ENCODE data around the gene IHH.

The IHH gene

DNA sequence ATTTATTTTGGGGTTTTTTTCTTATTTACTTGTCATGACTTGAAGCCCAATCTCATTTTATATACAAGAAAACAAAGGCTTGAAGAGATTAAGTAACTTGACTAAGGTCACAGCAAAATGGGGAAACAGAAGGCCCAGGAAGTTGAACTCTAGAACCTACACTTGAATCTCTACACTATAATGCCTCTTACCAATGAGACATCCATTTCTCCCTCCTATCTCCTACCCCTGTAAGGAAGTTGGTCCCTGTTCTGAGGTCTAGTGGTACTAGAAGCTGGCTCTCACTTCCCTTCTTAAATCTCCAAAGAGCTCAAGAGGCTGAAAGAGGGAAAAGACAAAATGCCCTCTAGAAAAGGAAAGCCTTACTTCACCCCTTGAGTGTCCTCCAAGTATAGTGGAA, 25.5 kb upstream of the IHH start:
- Histone ChIP-seq H3K79me2 (ENCODE audit: insufficient read depth, low read length) (no peaks in the 10 kb centered on the region), H3K9me2 (replicated peaks; ENCODE audit: insufficient read depth, low read length) (no peaks in the 10 kb centered on the region), H3K36me3 (ENCODE audit: low read length) (no peaks in the 10 kb centered on the region), H3K27ac (ENCODE audit: low read depth, low read length) (no peak overlapping the region), H4K20me1 (ENCODE audit: low read depth, low read length) (no peaks in the 10 kb centered on the region), H3K4me3 (ENCODE audit: insufficient read depth, low read length, poor library complexity, severe bottlenecking) (no peak overlapping the region), H3K4me2 (ENCODE audit: low read depth, low read length, poor library complexity, severe bottlenecking) (no peak overlapping the region), H2AFZ (ENCODE audit: low read depth, low read length, severe bottlenecking) (no peak overlapping the region), H3K9me3 (ENCODE audit: insufficient read depth, low read length) (no peaks in the 10 kb centered on the region), H3K27me3 (ENCODE audit: low read length) (no peaks in the 10 kb centered on the region), H3F3A (ENCODE audit: insufficient read depth) (no peaks in the 10 kb centered on the region), H3K9ac (ENCODE audit: low read length) (no peak overlapping the region)
- no peak for TF ChIP-seq EZH2phosphoT487 (conservative IDR thresholded peaks at IDR 0.05; ENCODE audit: low read length)
- TF ChIP-seq, protein P1, sequence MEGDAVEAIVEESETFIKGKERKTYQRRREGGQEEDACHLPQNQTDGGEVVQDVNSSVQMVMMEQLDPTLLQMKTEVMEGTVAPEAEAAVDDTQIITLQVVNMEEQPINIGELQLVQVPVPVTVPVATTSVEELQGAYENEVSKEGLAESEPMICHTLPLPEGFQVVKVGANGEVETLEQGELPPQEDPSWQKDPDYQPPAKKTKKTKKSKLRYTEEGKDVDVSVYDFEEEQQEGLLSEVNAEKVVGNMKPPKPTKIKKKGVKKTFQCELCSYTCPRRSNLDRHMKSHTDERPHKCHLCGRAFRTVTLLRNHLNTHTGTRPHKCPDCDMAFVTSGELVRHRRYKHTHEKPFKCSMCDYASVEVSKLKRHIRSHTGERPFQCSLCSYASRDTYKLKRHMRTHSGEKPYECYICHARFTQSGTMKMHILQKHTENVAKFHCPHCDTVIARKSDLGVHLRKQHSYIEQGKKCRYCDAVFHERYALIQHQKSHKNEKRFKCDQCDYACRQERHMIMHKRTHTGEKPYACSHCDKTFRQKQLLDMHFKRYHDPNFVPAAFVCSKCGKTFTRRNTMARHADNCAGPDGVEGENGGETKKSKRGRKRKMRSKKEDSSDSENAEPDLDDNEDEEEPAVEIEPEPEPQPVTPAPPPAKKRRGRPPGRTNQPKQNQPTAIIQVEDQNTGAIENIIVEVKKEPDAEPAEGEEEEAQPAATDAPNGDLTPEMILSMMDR (IDR thresholded peaks at IDR 0.05; ENCODE audit: insufficient read depth, low read length, poor library complexity, severe bottlenecking), result no peak

DNA sequence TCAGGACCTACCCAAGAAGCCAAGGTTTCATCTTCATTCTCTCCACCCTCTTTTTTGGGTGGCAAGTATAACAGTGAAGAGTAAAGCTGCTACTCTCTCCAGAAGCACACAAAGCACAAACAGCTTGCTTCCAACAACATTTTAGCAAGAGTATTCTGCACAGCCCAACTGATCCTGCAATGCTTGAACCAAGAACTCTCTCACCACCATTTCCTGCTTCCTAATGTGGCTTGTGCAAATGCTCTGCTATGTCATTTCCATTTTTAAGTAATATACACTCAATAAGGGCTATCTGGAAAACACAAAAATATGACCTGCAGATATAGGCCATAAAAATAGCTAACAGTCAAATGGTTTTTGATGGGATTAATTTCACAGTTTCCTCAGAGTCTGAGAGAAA, 24.1 kb upstream of the IHH start:
- no peak overlapping the region for H3K4me2 ChIP-seq (ENCODE audit: low read depth, low read length, poor library complexity, severe bottlenecking)
- H3F3A ChIP-seq (ENCODE audit: insufficient read depth), result no peaks in the 10 kb centered on the region
- H3K9me3 ChIP-seq (ENCODE audit: insufficient read depth, low read length), result no peaks in the 10 kb centered on the region
- TF ChIP-seq, protein P1 (IDR thresholded peaks at IDR 0.05; ENCODE audit: insufficient read depth, low read length, poor library complexity, severe bottlenecking), result no peak
- no peak for TF ChIP-seq EZH2phosphoT487 (conservative IDR thresholded peaks at IDR 0.05; ENCODE audit: low read length)
- no peaks in the 10 kb centered on the region for H3K27me3 ChIP-seq (ENCODE audit: low read length)
- no peaks in the 10 kb centered on the region for H3K79me2 ChIP-seq (ENCODE audit: insufficient read depth, low read length)
- no peak overlapping the region for H3K27ac ChIP-seq (ENCODE audit: low read depth, low read length)
- no peak overlapping the region for H2AFZ ChIP-seq (ENCODE audit: low read depth, low read length, severe bottlenecking)
- H3K36me3 ChIP-seq (ENCODE audit: low read length), result no peaks in the 10 kb centered on the region
- no peak overlapping the region for H3K4me3 ChIP-seq (ENCODE audit: insufficient read depth, low read length, poor library complexity, severe bottlenecking)
- H3K9me2 ChIP-seq (replicated peaks; ENCODE audit: insufficient read depth, low read length), result no peaks in the 10 kb centered on the region
- H3K9ac ChIP-seq (ENCODE audit: low read length), result no peak overlapping the region
- H4K20me1 ChIP-seq (ENCODE audit: low read depth, low read length), result no peaks in the 10 kb centered on the region

DNA sequence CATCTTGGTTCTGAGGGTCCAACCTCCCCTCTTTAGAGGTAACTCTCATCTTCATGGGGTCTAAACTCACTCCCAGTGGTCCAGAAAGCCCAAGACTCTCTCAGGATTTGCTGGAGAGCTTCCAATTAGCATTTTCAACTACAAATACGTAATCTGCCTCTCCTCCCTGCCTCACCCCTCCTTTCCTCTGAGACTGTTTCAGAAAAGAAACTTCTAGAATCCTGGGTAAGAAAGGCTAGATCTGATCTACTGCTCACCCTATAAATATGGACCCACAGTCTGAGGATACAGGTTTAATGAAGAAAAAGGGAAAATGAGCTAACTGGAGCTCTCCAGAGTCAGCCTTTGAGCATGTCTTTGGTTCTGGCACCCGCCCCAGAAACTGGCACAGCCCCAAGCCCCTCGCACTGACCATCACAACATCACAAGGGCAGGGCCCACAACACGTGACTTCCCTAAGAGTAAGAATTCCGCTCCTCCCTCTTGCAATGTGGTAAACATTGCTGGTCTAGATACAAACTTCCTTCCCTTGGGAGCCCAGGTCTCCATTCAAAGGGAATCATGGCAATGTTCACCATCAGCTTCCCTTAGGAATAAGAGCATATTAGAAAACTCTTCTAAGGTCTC, 21.7 kb upstream of the IHH start:
- H3K4me2 ChIP-seq (ENCODE audit: low read depth, low read length, poor library complexity, severe bottlenecking), result no peak overlapping the region
- H3K27ac ChIP-seq (ENCODE audit: low read depth, low read length), result no peak overlapping the region
- H3K9ac ChIP-seq (ENCODE audit: low read length), result no peak overlapping the region
- no peak overlapping the region for H3K4me3 ChIP-seq (ENCODE audit: insufficient read depth, low read length, poor library complexity, severe bottlenecking)
- no peaks in the 10 kb centered on the region for H3K79me2 ChIP-seq (ENCODE audit: insufficient read depth, low read length)
- H4K20me1 ChIP-seq (ENCODE audit: low read depth, low read length), result no peaks in the 10 kb centered on the region
- no peak overlapping the region for H2AFZ ChIP-seq (ENCODE audit: low read depth, low read length, severe bottlenecking)
- H3K9me2 ChIP-seq (replicated peaks; ENCODE audit: insufficient read depth, low read length), result no peaks in the 10 kb centered on the region
- H3K36me3 ChIP-seq (ENCODE audit: low read length), result no peaks in the 10 kb centered on the region
- no peaks in the 10 kb centered on the region for H3K9me3 ChIP-seq (ENCODE audit: insufficient read depth, low read length)
- TF ChIP-seq EZH2phosphoT487 (conservative IDR thresholded peaks at IDR 0.05; ENCODE audit: low read length), result no peak
- no peaks in the 10 kb centered on the region for H3K27me3 ChIP-seq (ENCODE audit: low read length)
- no peaks in the 10 kb centered on the region for H3F3A ChIP-seq (ENCODE audit: insufficient read depth)

DNA sequence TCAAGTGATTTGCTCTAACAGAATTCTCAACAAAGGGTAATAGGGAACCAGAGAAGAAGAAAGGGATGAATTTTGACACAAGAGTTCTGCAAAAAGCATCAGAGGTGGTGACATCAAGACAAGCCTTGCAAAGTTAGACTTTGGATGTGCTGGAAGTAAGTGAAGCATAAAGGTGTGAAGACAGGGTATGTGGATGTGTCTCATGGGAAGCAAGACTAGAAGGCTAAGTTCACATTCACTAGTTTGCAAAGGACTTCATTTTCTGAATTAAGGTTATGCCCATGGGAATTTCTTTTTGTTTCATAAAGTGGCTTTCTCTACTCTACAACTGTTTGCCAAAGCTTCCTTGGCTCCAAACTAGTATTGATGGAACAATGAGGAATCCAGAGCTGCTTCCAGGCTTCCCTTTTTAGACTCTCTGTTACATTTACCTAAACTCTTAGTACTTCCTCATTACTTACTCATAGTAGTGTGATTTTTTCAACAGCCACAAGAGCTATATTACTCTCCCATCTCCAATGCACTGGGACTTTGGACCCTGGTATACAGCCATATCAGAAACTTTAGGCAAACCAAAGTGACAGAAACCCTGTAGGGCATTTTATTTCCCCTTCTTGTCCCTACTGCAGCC, 21.1 kb upstream of the IHH start:
- no peaks in the 10 kb centered on the region for H4K20me1 ChIP-seq (ENCODE audit: low read depth, low read length)
- H3K27ac ChIP-seq (ENCODE audit: low read depth, low read length), result no peak overlapping the region
- H3K4me2 ChIP-seq (ENCODE audit: low read depth, low read length, poor library complexity, severe bottlenecking), result no peak overlapping the region
- TF ChIP-seq, protein P1 (IDR thresholded peaks at IDR 0.05; ENCODE audit: insufficient read depth, low read length, poor library complexity, severe bottlenecking), result no peak
- TF ChIP-seq EZH2phosphoT487 (conservative IDR thresholded peaks at IDR 0.05; ENCODE audit: low read length), result no peak
- no peaks in the 10 kb centered on the region for H3K36me3 ChIP-seq (ENCODE audit: low read length)
- H3K9me3 ChIP-seq (ENCODE audit: insufficient read depth, low read length), result no peaks in the 10 kb centered on the region
- H2AFZ ChIP-seq (ENCODE audit: low read depth, low read length, severe bottlenecking), result no peak overlapping the region
- no peak overlapping the region for H3K4me3 ChIP-seq (ENCODE audit: insufficient read depth, low read length, poor library complexity, severe bottlenecking)
- H3K9ac ChIP-seq (ENCODE audit: low read length), result no peak overlapping the region
- H3F3A ChIP-seq (ENCODE audit: insufficient read depth), result no peaks in the 10 kb centered on the region
- H3K79me2 ChIP-seq (ENCODE audit: insufficient read depth, low read length), result no peaks in the 10 kb centered on the region
- H3K27me3 ChIP-seq (ENCODE audit: low read length), result no peaks in the 10 kb centered on the region
- H3K9me2 ChIP-seq (replicated peaks; ENCODE audit: insufficient read depth, low read length), result no peaks in the 10 kb centered on the region
